Measurements from ENCODE around the gene C2CD2.

Gene C2CD2

DNA sequence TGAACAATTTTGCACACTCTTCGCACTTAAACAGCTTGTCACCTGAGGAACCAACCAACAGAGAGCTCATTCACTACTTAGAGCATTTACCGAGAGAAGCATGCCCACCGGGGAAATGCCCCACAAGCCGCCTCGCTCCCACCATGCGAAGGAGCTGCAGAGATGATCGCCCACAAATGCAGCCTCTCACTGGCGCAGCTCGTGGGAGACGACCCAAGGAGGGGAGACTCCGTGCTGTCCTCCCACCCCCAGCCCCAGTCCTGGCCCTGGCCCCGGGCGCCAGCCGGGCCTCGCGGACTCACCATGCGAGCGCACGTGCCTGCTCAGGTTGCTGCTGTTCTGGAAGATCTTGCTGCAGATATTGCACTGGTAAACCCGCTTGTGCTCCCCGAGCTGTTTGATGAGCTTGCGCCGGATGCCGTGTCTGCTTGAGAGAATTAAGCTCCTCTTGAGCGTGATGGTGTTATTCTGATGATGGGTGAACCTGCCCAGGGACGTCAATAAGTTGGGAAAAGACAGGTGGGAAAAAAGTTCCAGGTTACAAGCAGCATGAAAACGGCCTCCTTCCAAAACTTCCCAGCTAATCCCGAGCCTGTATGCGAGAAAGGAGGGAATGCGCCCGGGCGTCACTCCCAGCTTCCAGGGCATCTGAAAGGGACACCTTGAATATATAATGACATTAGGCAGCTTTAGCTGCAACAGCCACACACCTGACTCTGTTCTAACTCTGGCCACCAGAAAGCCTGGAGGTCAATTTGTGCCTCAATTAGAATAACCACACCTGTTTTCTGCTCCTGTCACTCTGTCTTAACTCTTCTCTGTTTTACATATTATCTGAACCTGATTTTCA, 117.4 kb downstream of the C2CD2 start:
- no peak overlapping the region for H3K27ac ChIP-seq (ENCODE audit: low read depth, low read length)
- H3K27me3 ChIP-seq (ENCODE audit: insufficient read depth, low read length): no peaks in the 10 kb centered on the region
- H3K4me3 ChIP-seq (ENCODE audit: low read length): no peak overlapping the region
- WGBS: 81% methylated on average over 32 of the region's 32 CpGs
- peaks cover 8% of the 10 kb centered on the region for H3K9me3 ChIP-seq (ENCODE audit: insufficient read depth, low read depth, low read length)
- H3K4me1 ChIP-seq (ENCODE audit: insufficient read depth, low read length): peaks cover 15% of the 10 kb centered on the region
- H3K9ac ChIP-seq (ENCODE audit: low read depth, low read length): no peak overlapping the region
- peaks cover 15% of the 10 kb centered on the region; the same call in 1 of the 2 replicates for H3K36me3 ChIP-seq (ENCODE audit: insufficient read depth, low read length)

DNA sequence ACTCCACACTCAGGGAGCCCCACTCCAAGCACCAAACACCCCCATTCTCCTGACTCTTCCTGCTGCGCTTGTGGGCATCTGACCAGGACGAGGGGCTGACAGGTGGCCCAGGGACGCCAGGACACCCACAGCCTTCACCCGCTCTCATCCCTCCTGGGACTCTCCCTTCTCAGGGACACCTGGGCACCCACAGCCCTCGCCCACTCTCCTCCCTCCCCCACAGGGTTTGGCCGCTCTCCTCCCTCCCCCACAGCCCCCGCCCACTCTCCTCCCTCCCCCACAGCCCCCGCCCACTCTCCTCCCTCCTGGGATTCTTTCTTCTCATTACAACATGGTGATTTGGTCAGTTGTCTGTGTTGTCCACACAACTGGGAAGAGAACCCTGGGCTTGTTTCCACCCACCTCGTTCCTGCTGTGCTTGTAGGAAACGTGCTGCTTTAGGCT, 118.1 kb downstream of the C2CD2 start:
- Histone ChIP-seq H3K4me1 (ENCODE audit: insufficient read depth, low read length) (peaks cover 15% of the 10 kb centered on the region), H3K4me3 (ENCODE audit: low read length) (no peak overlapping the region), H3K27me3 (ENCODE audit: insufficient read depth, low read length) (no peaks in the 10 kb centered on the region), H3K36me3 (ENCODE audit: insufficient read depth, low read length) (peaks cover 10% of the 10 kb centered on the region; the same call in 1 of the 2 replicates), H3K27ac (ENCODE audit: low read depth, low read length) (no peak overlapping the region), H3K9me3 (ENCODE audit: insufficient read depth, low read depth, low read length) (peaks cover 1% of the 10 kb centered on the region; the same call in 1 of the 2 replicates), H3K9ac (ENCODE audit: low read depth, low read length) (no peak overlapping the region)
- 66% methylated on average over 9 of the region's 10 CpGs for WGBS

Data from HUES64 (cell line).